Measurements from ENCODE around the gene IQSEC1.

IQSEC1 gene

GRCh38 chr3:12961697-12962036, 111.6 kb downstream of the IQSEC1 start:
- no peak for DNase-seq (ENCODE audit: low spot score)
- no peak for TF ChIP-seq CTCF (IDR thresholded peaks at IDR 0.05; ENCODE audit: extremely low read depth, missing control alignments)

DNA sequence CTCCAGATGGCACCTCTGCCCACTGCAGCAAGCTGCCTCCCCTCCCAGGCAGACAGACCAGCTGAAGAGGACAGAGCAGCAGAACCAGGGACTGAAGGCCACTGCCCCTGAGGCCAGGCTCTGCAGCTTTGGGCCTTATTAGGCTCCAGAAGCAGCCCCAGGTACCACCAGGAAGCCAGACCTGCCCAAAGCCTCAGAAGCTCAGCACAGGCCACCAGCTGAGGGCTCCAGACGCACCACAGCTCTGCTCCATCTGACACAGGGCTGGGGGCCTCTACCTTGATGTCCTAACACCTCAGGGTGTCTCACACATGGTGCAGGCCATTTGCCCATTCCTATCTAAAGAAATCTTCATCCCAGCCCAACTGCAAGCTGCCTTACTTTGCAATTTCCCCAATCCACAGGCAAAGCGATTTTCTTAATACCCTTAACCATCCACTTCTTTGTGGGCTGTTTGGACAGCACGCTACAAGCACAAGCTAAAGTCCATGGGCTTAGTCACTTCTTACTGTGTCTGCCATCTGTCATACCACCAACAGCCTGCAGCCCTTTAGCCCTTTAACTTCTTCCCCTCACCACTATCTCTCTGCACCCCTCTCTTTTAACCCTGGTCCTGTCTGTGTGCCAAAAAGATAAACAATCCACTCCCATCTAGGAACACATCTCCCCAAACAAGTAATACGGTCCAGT, 112.1 kb downstream of the IQSEC1 start:
- TF ChIP-seq CTCF (IDR thresholded peaks at IDR 0.05; ENCODE audit: extremely low read depth, missing control alignments): no peak
- DNase-seq (ENCODE audit: low spot score): no peak

DNA sequence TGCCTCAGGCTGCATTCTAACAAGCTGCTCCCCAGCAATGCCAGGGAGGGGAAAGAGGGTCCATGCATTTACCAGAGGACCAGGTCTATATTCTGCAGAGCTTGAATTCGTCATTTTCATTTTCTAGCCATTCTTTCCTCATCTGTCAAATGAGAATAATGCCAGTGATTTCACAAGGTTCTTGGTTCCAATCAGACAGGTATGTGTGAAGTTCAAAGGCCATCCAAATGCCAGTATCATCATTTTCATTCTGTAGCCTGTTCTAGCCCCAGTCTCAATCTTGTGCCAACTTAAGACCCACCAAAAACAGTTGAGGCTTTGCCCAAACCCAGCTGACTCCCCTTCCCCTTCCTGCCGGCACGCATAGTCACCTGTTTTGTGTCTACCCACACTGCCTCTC, 112.7 kb downstream of the IQSEC1 start:
- no peak for DNase-seq (ENCODE audit: low spot score)
- TF ChIP-seq CTCF (IDR thresholded peaks at IDR 0.05; ENCODE audit: extremely low read depth, missing control alignments): no peak

DNA sequence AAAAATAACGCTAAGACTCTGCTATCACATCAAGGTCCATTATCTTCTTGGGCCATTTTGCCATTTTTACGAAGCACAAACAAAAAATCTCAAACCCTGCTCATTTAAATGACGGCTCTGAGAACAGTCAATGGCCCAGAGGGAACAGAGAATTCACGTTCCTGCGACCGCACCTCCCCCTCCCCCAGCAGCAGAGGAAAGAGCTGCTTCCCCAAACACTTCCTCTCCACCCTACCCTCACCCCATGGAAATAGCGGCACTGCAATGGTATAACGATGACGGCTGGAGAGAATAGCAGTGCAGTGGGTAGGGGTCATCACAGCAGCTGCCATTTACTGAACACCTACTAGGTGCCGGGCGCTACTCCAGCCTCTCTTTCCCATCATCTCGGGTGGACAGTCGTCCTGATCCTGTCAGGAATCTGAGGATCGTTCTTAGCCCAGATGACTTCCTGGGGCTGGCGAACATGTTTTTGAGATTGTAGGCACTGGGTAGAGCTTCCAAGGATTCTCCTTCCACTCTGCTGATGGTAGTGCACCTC, 113.3 kb downstream of the IQSEC1 start:
- TF ChIP-seq CTCF (IDR thresholded peaks at IDR 0.05; ENCODE audit: extremely low read depth, missing control alignments): no peak
- DNase-seq (ENCODE audit: low spot score): no peak

DNA sequence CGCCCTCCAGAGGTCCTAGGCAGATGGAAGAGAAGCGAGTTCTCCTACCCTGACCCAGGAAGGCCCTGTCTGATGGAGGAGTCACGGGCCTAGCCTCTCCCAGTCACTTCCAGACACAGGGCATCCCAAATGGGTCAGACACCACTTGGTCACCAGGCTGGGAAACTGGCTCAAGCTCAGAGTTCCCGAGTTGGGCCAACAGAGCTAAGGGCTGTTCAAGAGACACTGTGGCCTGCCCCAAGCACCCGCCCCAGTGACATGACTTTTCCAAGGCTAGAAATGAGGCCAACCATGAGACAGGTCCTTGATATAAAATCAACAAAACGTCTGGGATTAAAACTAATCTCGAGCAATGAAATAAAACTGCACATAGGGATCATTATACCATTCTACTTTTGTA, 113.8 kb downstream of the IQSEC1 start:
- TF ChIP-seq CTCF (IDR thresholded peaks at IDR 0.05; ENCODE audit: extremely low read depth, missing control alignments): no peak
- DNase-seq (ENCODE audit: low spot score): no peak

GRCh38 chr3:12957824-12958792, 115.1 kb downstream of the IQSEC1 start:
- DNase-seq (ENCODE audit: low spot score): no peak
- TF ChIP-seq CTCF (IDR thresholded peaks at IDR 0.05; ENCODE audit: extremely low read depth, missing control alignments): no peak

DNA sequence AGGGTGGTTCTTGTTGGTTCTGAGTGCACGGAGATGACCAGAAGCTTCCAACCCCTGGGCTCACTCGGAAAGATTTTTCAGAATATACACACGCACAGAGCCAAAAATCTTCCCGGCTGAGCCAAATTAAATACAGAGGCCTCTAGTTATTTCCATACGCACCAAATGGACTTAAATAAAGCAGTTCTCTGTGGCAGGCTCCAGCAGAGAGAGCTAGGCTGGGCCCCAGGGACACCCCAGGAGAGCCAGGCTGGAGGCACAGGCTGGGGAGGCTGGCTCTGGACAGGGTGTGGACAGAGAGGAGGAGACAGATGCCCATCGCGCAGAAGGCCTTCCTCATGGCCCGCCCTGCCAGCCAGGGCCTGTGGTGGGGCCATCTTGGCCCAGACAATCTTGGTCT, 115.9 kb downstream of the IQSEC1 start:
- DNase-seq (ENCODE audit: low spot score): no peak
- no peak for TF ChIP-seq CTCF (IDR thresholded peaks at IDR 0.05; ENCODE audit: extremely low read depth, missing control alignments)

Measured in GM20000 (cell line).